ENCODE data around the gene WNT1. TPM values are rescaled to one million over a fixed set of nuclear protein-coding genes. Genes with fewer than 3 reads are reported as not detected.

WNT1 gene
- not detected in 2 replicates for total RNA-seq

DNA sequence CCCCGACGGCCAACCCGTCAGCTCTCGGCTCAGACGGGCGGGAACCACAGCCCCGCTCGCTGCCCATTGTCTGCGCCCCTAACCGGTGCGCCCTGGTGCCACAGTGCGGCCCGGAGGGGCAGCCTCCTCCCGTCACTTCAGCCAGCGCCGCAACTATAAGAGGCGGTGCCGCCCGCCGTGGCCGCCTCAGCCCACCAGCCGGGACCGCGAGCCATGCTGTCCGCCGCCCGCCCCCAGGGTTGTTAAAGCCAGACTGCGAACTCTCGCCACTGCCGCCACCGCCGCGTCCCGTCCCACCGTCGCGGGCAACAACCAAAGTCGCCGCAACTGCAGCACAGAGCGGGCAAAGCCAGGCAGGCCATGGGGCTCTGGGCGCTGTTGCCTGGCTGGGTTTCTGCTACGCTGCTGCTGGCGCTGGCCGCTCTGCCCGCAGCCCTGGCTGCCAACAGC lies at the start of gene WNT1:
TSS of gene WNT1 (plus strand) at position 32 of the 450 bp plus-strand sequence. CDS start at position 361, 329 bp downstream.

DNA sequence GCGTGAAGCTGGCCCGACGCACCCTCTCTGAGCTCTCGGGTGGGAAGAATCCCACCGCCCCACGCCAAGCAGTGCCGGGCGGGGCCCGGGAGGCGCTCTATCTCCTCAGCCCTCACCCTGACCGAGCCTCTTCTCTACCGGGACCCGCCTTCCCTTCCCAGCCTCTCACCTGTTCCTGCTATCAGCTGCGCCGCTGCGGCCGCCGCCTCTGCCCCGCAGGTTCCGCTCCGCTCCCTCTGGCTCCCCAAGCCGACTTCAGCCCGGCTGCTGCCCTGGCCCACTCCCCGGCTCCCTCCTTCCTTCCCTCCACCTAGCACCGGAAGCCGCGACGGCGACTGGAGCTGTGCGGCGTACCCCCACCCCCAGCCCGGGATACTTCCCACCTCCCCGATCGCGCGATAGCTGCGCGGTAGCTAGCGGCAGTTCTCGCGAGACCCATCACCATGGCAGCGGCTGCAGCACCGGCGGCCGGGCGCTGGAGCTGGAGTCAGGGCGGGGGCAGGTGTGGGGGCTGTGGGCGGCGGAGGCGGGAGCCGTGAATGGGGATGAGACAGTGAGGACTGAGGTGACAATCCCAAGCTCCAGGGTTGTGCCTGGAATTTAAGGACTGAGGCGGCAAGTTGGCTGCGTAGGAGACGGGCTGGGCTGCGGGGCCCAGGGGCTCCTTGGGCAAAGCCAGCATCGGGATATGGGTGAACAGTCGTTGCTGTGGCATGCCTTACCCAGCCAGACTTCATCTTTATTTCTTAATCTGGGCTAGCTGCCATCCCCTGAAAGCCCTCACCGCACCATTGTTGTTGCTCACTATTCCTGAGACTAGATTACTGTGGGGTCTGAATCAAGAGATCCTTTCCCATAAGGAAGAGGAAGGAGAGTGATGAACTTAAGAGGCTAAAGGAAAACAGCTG lies 20.7 kb upstream of the WNT1 start, which contains the start of gene ARF3:
TSS of gene ARF3 (minus strand) at position 347 of the 908 bp plus-strand sequence. CDS start 16,392 bp downstream, outside the sequence.

DNA sequence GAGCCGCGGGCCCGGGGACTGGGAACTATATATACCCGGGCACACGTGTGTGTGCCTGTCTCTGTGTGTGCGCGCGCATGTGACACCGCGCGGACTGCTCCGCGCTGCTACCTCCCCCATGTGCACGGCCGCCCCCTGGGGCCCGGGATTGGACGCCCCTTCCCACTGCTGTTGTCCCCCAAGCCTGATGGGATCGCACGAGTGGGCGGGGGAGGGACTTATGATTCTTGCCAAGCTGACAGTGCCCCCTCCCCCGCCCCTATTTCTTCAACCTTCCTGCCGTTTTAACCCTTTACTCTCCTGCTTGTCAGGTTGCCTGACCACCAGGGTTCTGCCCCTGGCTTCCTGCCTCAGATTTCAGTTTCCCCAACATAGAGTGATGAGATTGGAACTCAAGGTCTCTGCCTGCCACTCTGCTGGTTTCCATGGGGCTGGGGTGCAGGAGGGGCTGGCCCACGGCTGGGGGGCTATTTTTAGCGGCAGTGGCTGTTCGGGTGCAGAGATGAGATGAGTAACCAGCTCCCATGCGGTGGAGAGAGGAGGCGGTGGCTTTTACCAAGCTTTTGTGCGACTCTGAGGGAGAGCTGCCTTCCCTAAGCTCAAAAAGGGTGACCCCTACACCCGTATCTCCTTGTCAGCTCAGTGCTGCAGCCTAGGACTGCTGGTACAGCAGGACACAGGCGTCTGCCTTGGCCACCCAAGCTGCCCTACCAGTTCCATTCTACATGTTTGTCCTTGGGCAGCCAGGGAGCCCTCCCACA lies 21.4 kb downstream of the WNT1 start, which contains the start of gene DDN:
TSS of gene DDN (minus strand) at position 5 of the 761 bp plus-strand sequence. CDS start 88 bp downstream, outside the sequence.

DNA sequence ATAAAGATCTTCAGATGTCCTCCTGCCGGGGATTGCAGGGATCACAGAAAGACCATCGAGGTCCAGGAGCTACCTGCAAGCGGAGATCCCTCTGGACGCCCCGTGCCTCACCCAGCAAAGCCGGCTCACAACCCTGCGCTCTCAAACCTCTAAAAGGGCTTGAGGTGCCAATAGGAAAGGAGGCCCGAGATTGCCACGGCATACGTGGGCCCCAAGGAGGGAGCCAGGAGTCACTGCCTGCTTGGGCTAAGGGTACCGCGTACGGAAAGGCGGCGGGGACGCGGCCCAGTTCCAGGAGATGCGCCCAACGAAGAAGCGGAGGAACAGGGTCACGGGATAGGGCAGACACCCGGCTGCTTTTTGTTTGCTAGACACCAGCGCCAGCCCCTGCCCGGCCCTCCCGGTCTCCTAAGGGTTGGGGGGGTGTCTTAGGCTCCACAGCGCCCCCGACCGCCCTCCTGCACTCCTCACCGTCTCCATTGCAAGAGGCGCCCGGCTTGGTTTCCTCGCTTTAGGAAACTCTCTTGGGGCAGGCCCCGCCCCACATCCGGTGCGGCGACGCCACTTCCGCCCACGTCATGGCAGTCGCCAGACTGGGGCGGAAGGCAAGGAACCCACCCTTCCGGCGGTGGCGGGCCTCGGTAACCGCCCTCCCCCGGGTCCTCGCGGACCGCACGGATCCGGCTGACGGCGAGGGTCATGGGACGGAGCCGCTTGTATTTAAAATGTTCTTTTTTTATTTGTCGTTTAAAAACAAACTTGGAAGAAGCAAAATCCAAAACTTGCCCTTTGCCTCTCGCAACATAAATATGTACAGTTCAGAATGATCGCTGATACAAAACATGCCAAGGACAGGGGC lies 40.4 kb downstream of the WNT1 start, which contains the start of gene PRKAG1:
TSS of gene PRKAG1 (minus strand) at position 516 of the 859 bp plus-strand sequence. CDS start at position 480, 36 bp downstream.

Other genes starting within 250 kb of the WNT1 start
- 27.8 and 33.5 TPM in 2 replicates for gene ADCY6, start 189.2 kb upstream of the WNT1 start, total RNA-seq
- 14.1 and 15.3 TPM in 2 replicates for gene CACNB3, start 159.8 kb upstream of the WNT1 start, total RNA-seq
- gene DDX23, start 126.2 kb upstream of the WNT1 start, total RNA-seq: 78.0 and 112 TPM in 2 replicates
- 1.6 and 2.1 TPM in 2 replicates for gene RND1, start 112.5 kb upstream of the WNT1 start, total RNA-seq
- gene FKBP11, start 52.8 kb upstream of the WNT1 start, total RNA-seq: 18.4 and 21.4 TPM in 2 replicates
- 37.4 and 42.2 TPM in 2 replicates for gene ARF3, start 20.8 kb upstream of the WNT1 start, total RNA-seq
- gene WNT10B, start 6.6 kb upstream of the WNT1 start, total RNA-seq: 0.32 TPM in 1 of 2 replicates, not detected in the other
- 0.15 and 0.32 TPM in 2 replicates for gene DDN, start 21.1 kb downstream of the WNT1 start, total RNA-seq
- 50.5 and 62.7 TPM in 2 replicates for gene PRKAG1, start 40.5 kb downstream of the WNT1 start, total RNA-seq
- gene KMT2D, start 82.5 kb downstream of the WNT1 start, total RNA-seq: 21.1 and 29.8 TPM in 2 replicates
- gene RHEBL1, start 91.7 kb downstream of the WNT1 start, total RNA-seq: 1.6 and 4.9 TPM in 2 replicates
- gene DHH, start 116.5 kb downstream of the WNT1 start, total RNA-seq: 3.9 and 9.9 TPM in 2 replicates
- gene LMBR1L, start 132.5 kb downstream of the WNT1 start, total RNA-seq: 84.8 and 91.6 TPM in 2 replicates
- gene TUBA1B, start 153.1 kb downstream of the WNT1 start, total RNA-seq: 1,902 and 1,994 TPM in 2 replicates
- gene TUBA1A, start 210.8 kb downstream of the WNT1 start, total RNA-seq: 573 and 1,233 TPM in 2 replicates